Measurements from ENCODE around the gene CDC123. TPM values are rescaled to one million over a fixed set of nuclear protein-coding genes. Genes with fewer than 3 reads are reported as not detected.

CDC123 gene
- polyA plus RNA-seq, 1 donor (not counting 4 experiments of a cell fraction or from before 2014, with no cell fraction given), result 146 TPM

- Histone ChIP-seq H4K20me1 (ENCODE audit: control insufficient read depth, extremely low read depth, insufficient read depth, low read length) (no peaks in the 10 kb centered on the region), H3K4me2 (ENCODE audit: control insufficient read depth, extremely low read depth, insufficient read depth, low read depth, low read length) (no peak overlapping the region), H3K27ac (ENCODE audit: control insufficient read depth, insufficient read depth, low read length) (no peak overlapping the region), H3K9me1 (ENCODE audit: control insufficient read depth, extremely low read depth, insufficient read depth, low read length) (no peaks in the 10 kb centered on the region), H3K27me3 (ENCODE audit: control insufficient read depth, extremely low read depth, insufficient read depth, low read length) (no peaks in the 10 kb centered on the region), H2AFZ (ENCODE audit: control insufficient read depth, low read length) (no peak overlapping the region), H3K4me3 (ENCODE audit: control insufficient read depth in 2 of 3, extremely low read depth in 1 of 3, insufficient read depth in 2 of 3, low read depth in 1 of 3, low read length in 3 of 3) (no peak overlapping the region), H3K9ac (ENCODE audit: control insufficient read depth, extremely low read depth, insufficient read depth, low read length) (no peak overlapping the region), H3K4me1 (ENCODE audit: control insufficient read depth, extremely low read depth, insufficient read depth, low read length) (peaks cover 3% of the 10 kb centered on the region), H3K9me3 (ENCODE audit: control insufficient read depth, low read depth, low read length) (no peaks in the 10 kb centered on the region), H3K79me2 (ENCODE audit: control insufficient read depth, insufficient read depth, low read length) (peaks cover 29% of the 10 kb centered on the region), H3K36me3 (ENCODE audit: control insufficient read depth in 2 of 2, extremely low read depth in 1 of 2, insufficient read depth in 2 of 2, low read length in 2 of 2) (peaks cover 12 to 13% of the 10 kb centered on the region in 2 experiments)
- DNase-seq (ENCODE audit: low read depth, low spot score) (no peak), FAIRE-seq (no peak)
- no peak for TF ChIP-seq CTCF (optimal IDR thresholded peaks at IDR 0.05 in 1 of 3, IDR thresholded peaks at IDR 0.05 in 1 of 3, conservative IDR thresholded peaks at IDR 0.05 in 1 of 3; ENCODE audit: extremely low read depth in 1 of 3, insufficient read depth in 2 of 3, low read length in 3 of 3)
- TF ChIP-seq EZH2 (IDR thresholded peaks at IDR 0.05; ENCODE audit: low read length), result no peak
- dilution Hi-C loops (cut with MboI; ENCODE audit: extremely low pct_ligation_motif_present, low sequenced_read_pairs), result no loop called here
Measured at GRCh38 chr10:12218991-12219390, 23.0 kb downstream of the CDC123 start.

GRCh38 chr10:12221323-12222298 lies 25.6 kb downstream of the CDC123 start:
- DNase-seq (ENCODE audit: low read depth, low spot score) (no peak), FAIRE-seq (no peak)
- TF ChIP-seq CTCF (optimal IDR thresholded peaks at IDR 0.05 in 1 of 3, IDR thresholded peaks at IDR 0.05 in 1 of 3, conservative IDR thresholded peaks at IDR 0.05 in 1 of 3; ENCODE audit: extremely low read depth in 1 of 3, insufficient read depth in 2 of 3, low read length in 3 of 3) (no peak), EZH2 (IDR thresholded peaks at IDR 0.05; ENCODE audit: low read length) (no peak)
- H3K9me3 ChIP-seq (ENCODE audit: control insufficient read depth, low read depth, low read length), result no peaks in the 10 kb centered on the region
- H3K27ac ChIP-seq (ENCODE audit: control insufficient read depth, insufficient read depth, low read length), result no peak overlapping the region
- no peaks in the 10 kb centered on the region for H3K9me1 ChIP-seq (ENCODE audit: control insufficient read depth, extremely low read depth, insufficient read depth, low read length)
- dilution Hi-C loops (cut with MboI; ENCODE audit: extremely low pct_ligation_motif_present, low sequenced_read_pairs), result no loop called here
- H3K9ac ChIP-seq (ENCODE audit: control insufficient read depth, extremely low read depth, insufficient read depth, low read length), result no peak overlapping the region
- no peak overlapping the region for H2AFZ ChIP-seq (ENCODE audit: control insufficient read depth, low read length)
- no peak overlapping the region for H3K4me3 ChIP-seq (ENCODE audit: control insufficient read depth in 2 of 3, extremely low read depth in 1 of 3, insufficient read depth in 2 of 3, low read depth in 1 of 3, low read length in 3 of 3)
- peaks cover 3% of the 10 kb centered on the region for H3K4me1 ChIP-seq (ENCODE audit: control insufficient read depth, extremely low read depth, insufficient read depth, low read length)
- H3K36me3 ChIP-seq (ENCODE audit: control insufficient read depth in 2 of 2, extremely low read depth in 1 of 2, insufficient read depth in 2 of 2, low read length in 2 of 2), result peaks cover 9 to 11% of the 10 kb centered on the region in 2 experiments
- H3K27me3 ChIP-seq (ENCODE audit: control insufficient read depth, extremely low read depth, insufficient read depth, low read length), result no peaks in the 10 kb centered on the region
- no peaks in the 10 kb centered on the region for H4K20me1 ChIP-seq (ENCODE audit: control insufficient read depth, extremely low read depth, insufficient read depth, low read length)
- H3K4me2 ChIP-seq (ENCODE audit: control insufficient read depth, extremely low read depth, insufficient read depth, low read depth, low read length), result no peak overlapping the region
- peaks cover 19% of the 10 kb centered on the region for H3K79me2 ChIP-seq (ENCODE audit: control insufficient read depth, insufficient read depth, low read length)

Measured in keratinocyte (primary cell).